Right hindlimb (tissue), 1 donor: ENCODE measurements around the gene PDLIM1.

Experiments
- DNase-seq: peaks from one replicate; pipeline ENCODE4 v3.0.0-alpha.2; 2018

Gene PDLIM1

GRCh38 chr10:95196046-95196445, 94.8 kb downstream of the PDLIM1 start:
- peak; percentile 39 for DNase-seq

- no peak for DNase-seq
Measured at GRCh38 chr10:95193944-95194343, 96.9 kb downstream of the PDLIM1 start, which contains the start of gene ACSM6. Gene ACSM6, plus strand, starts transcription at chr10:95194238. Its CDS starts 248 bp downstream, at chr10:95194486.

- no peak for DNase-seq
Measured at GRCh38 chr10:95188593-95188992, 102.2 kb downstream of the PDLIM1 start.

GRCh38 chr10:95187617-95188016, 103.2 kb downstream of the PDLIM1 start:
- DNase-seq: no peak
